Measurements from ENCODE around the gene PRDM2.
"Not testable (repeated sequence)": the region's sequence is repeated elsewhere in the genome, so short reads cannot be mapped to it uniquely, and the experiment has no call there.

PRDM2 gene

GRCh38 chr1:13699936-13700520, at the start of gene PRDM2:
TSS of gene PRDM2 (plus strand) at chr1:13700188. CDS start at chr1:13715606, 15,418 bp downstream.
- DNase-seq, result peak; percentile 56

GRCh38 chr1:13651279-13651678, 48.7 kb upstream of the PRDM2 start:
- no peak for DNase-seq

- no peak for DNase-seq
These were observed 47.8 kb upstream of the PRDM2 start for GRCh38 chr1:13652238-13652637.

- DNase-seq, result no peak
These were observed 38.4 kb upstream of the PRDM2 start for GRCh38 chr1:13661539-13661938.

- DNase-seq, result no peak
These were observed 37.5 kb upstream of the PRDM2 start for GRCh38 chr1:13662493-13662892.

- no peak for DNase-seq
These were observed 36.0 kb upstream of the PRDM2 start for GRCh38 chr1:13663969-13664368.

GRCh38 chr1:13664451-13664850, 35.5 kb upstream of the PRDM2 start:
- DNase-seq, result no peak

- no peak for DNase-seq
These were observed 33.7 kb upstream of the PRDM2 start for GRCh38 chr1:13666317-13666716.

- no peak for DNase-seq
These were observed 32.3 kb upstream of the PRDM2 start for GRCh38 chr1:13667691-13668090.

GRCh38 chr1:13674377-13674776, 25.6 kb upstream of the PRDM2 start:
- no peak for DNase-seq

- DNase-seq, result no peak
These were observed 24.8 kb upstream of the PRDM2 start for GRCh38 chr1:13675151-13675651.

- no peak for DNase-seq
These were observed 22.1 kb upstream of the PRDM2 start for GRCh38 chr1:13677896-13678295.

- DNase-seq, result no peak
These were observed 20.3 kb upstream of the PRDM2 start for GRCh38 chr1:13679651-13680050.

- DNase-seq, result peak; percentile 14
These were observed 19.4 kb upstream of the PRDM2 start for GRCh38 chr1:13680609-13681008.

GRCh38 chr1:13681921-13682320, 18.1 kb upstream of the PRDM2 start:
- no peak for DNase-seq

GRCh38 chr1:13682444-13682843, 17.5 kb upstream of the PRDM2 start:
- DNase-seq, result no peak

GRCh38 chr1:13683206-13683605, 16.8 kb upstream of the PRDM2 start:
- no peak for DNase-seq

- DNase-seq, result no peak
These were observed 12.8 kb upstream of the PRDM2 start for GRCh38 chr1:13687151-13687715.

GRCh38 chr1:13693094-13693493, 6.9 kb upstream of the PRDM2 start:
- DNase-seq, result not testable (repeated sequence)

- no peak for DNase-seq
These were observed 4.9 kb upstream of the PRDM2 start for GRCh38 chr1:13694886-13695684.

- DNase-seq, result no peak
These were observed 2.2 kb upstream of the PRDM2 start for GRCh38 chr1:13697738-13698137.

- no peak for DNase-seq
These were observed 478 bp upstream of the PRDM2 start for GRCh38 chr1:13699510-13699909.

- peak; percentile 11 for DNase-seq
These were observed 708 bp downstream of the PRDM2 start for GRCh38 chr1:13700521-13701270.

All from NCI-H1105 treated with DMSO at 0.1 percent for 48 hours (cell line).